Esophagus muscularis mucosa (tissue), 4 donors: ENCODE measurements around the gene UBE4B. TPM values are rescaled to one million over a fixed set of nuclear protein-coding genes. Genes with fewer than 3 reads are reported as not detected.
A peak's percentile ranks its signal among the peaks of the same experiment; 100 is the strongest.

Source experiments
- DNase-seq: peaks from one replicate; pipeline ENCODE4 v3.0.0-alpha.2; 2017; ENCODE audit errors: extremely low spot score
- H3K27ac ChIP-seq, 4 donors: fragments of 200-600 bp; sonication (generic); replicated peaks in 1 of 4; 1 replicate in 3 of 4; 2 replicates in 1 of 4; pipeline ENCODE4 v1.5.1; 2016 to 2019; ENCODE audit warnings: mild to moderate bottlenecking in 1 of 4
- H3K27me3 ChIP-seq, 4 donors: fragments of 200-600 bp; sonication (generic); one replicate each; pipeline versions ENCODE4 v1.5.1 to v1.6.0; 2016 to 2019
- H3K36me3 ChIP-seq, 4 donors: fragments of 200-600 bp; sonication (generic); one replicate each; pipeline ENCODE4 v1.5.1; 2016 to 2019
- H3K4me1 ChIP-seq, 4 donors: fragments of 200-600 bp; sonication (generic); one replicate each; pipeline ENCODE4 v1.5.1; 2016 to 2019
- H3K4me3 ChIP-seq, 4 donors: fragments of 200-600 bp; sonication (generic); 1 replicate in 2 of 4; 2 replicates in 2 of 4; pipeline ENCODE4 v1.5.1; 2016 to 2019; ENCODE audit warnings: mild to moderate bottlenecking in 4 of 4, moderate library complexity in 1 of 4
- H3K9me3 ChIP-seq, 4 donors: fragments of 200-600 bp; sonication (generic); 1 replicate in 3 of 4; 2 replicates in 1 of 4; pipeline ENCODE4 v1.5.1; 2016 to 2019
- EP300 ChIP-seq: sonication (generic); formaldehyde crosslinking; IDR thresholded peaks from one replicate; pipeline ENCODE4 v1.6.1; 2017; ENCODE audit warnings: antibody characterized with exemption
- POLR2A ChIP-seq: fragments of 450-650 bp; IDR thresholded peaks from one replicate; pipeline ENCODE4 v1.6.1; 2017; ENCODE audit warnings: antibody characterized with exemption, moderate library complexity, mild to moderate bottlenecking, low read depth
- POLR2AphosphoS5 ChIP-seq, 2 donors: sonication (generic); formaldehyde crosslinking; IDR thresholded peaks; one replicate each; pipeline ENCODE4 v1.6.1; 2017; ENCODE audit warnings: antibody characterized with exemption in 2 of 2
- WGBS: methylation state at CpG from one replicate; pipeline ENCODE4 v1.1.5; 2018; 5-methylcytosine and 5-hydroxymethylcytosine counted together
- intact Hi-C: fragments of 100-400 bp; cut with DNase I; formaldehyde crosslinking; loops from one replicate; pipeline ENCODE4 v1.15.1; 2023
- total RNA-seq, 4 donors: library from RNA; depleted of rRNA; stranded (reverse); fragments of >200 nt; gene quantifications; one replicate each; pipeline versions ENCODE4 v1.1.0 to v1.2.1, GENCODE V29; 2016
- TF ChIP-seq, protein P1 (sequence below), 3 experiments: fragments of 200-600 bp in 2 of 3; fragments of 450-650 bp in 1 of 3; sonication (generic) in 2 of 3; IDR thresholded peaks; one replicate each; pipeline ENCODE4 v1.5.1; 2017 to 2019; ENCODE audit warnings: antibody characterized with exemption in 3 of 3, mild to moderate bottlenecking in 2 of 3, moderate library complexity in 1 of 3

Gene UBE4B
- total RNA-seq, 4 donors from 2014 or later = 58.6 to 110 (median 85.5) TPM

DNA sequence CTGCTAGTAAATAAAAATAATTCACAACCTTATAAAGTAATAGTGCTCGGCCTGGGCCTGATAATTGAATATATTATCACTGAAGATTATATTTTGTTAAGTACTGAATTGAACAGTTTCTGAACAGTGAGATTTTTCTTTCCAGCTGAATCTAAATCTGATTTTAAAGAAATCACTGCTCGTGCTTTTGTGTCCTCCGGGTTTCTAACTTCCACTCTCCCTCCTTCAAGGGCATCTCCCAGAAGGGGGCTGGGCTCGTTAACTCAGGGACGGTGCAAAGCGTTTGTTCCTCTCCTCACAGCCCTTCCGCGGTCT lies 176.8 kb downstream of the UBE4B start:
- H3K27ac ChIP-seq = peak overlapping the region; percentile 100
- 1% methylated on average over 8 of the region's 8 CpGs for WGBS
- no peaks in the 10 kb centered on the region for H3K9me3 ChIP-seq
- H3K4me1 ChIP-seq = peaks cover 30 to 46% (median 40%) of the 10 kb centered on the region in 4 donors
- no peak for DNase-seq
- no peaks in the 10 kb centered on the region for H3K36me3 ChIP-seq
- no peak for TF ChIP-seq POLR2A
- no peak for TF ChIP-seq EP300
- TF ChIP-seq, protein P1, sequence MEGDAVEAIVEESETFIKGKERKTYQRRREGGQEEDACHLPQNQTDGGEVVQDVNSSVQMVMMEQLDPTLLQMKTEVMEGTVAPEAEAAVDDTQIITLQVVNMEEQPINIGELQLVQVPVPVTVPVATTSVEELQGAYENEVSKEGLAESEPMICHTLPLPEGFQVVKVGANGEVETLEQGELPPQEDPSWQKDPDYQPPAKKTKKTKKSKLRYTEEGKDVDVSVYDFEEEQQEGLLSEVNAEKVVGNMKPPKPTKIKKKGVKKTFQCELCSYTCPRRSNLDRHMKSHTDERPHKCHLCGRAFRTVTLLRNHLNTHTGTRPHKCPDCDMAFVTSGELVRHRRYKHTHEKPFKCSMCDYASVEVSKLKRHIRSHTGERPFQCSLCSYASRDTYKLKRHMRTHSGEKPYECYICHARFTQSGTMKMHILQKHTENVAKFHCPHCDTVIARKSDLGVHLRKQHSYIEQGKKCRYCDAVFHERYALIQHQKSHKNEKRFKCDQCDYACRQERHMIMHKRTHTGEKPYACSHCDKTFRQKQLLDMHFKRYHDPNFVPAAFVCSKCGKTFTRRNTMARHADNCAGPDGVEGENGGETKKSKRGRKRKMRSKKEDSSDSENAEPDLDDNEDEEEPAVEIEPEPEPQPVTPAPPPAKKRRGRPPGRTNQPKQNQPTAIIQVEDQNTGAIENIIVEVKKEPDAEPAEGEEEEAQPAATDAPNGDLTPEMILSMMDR (IDR thresholded peaks at IDR 0.05) = no peak
- TF ChIP-seq POLR2AphosphoS5 (IDR thresholded peaks at IDR 0.05) = no peak
- no peaks in the 10 kb centered on the region for H3K27me3 ChIP-seq
- intact Hi-C loops = loop anchor here (5.0 kb wide), 1 partner anchor 128 kb away; no protein-coding TSS in a partner anchor
- peak overlapping the region; percentile 95 to 100 (median 98) for H3K4me3 ChIP-seq

DNA sequence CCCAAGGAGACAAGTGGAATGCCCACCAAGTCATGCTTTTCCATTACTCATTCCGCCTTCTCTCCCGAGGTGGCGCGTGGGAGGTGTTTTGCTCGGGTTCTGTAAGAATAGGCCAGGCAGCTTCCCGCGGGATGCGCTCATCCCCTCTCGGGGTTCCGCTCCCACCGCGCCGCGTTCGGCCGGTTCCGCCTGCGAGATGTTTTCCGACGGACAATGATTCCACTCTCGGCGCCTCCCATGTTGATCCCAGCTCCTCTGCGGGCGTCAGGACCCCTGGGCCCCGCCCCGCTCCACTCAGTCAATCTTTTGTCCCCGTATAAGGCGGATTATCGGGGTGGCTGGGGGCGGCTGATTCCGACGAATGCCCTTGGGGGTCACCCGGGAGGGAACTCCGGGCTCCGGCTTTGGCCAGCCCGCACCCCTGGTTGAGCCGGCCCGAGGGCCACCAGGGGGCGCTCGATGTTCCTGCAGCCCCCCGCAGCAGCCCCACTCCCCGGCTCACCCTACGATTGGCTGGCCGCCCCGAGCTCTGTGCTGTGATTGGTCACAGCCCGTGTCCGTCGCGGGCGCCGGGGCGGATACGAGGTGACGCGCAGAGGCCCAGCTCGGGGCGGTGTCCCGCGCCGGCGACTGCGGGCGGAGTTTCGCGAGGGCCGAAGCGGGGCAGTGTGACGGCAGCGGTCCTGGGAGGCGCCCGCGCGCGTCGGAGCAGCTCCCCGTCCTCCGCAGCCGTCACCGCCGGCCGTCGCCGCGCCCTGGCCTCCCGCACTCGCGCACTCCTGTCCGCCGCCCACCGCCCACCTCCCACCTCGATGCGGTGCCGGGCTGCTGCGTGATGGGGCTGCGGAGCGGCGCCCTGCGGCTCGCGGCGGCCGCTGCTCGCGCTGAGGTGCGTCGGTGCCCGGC lies 177.4 kb downstream of the UBE4B start, which contains the start of gene KIF1B:
KIF1B (plus strand) TSS at position 666 of the 906 bp plus-strand sequence. CDS start 21,759 bp downstream, outside the sequence.
- TF ChIP-seq, protein P1 (IDR thresholded peaks at IDR 0.05) = peak; percentile 98 to 99 (median 99)
- TF ChIP-seq POLR2AphosphoS5 (IDR thresholded peaks at IDR 0.05) (peak; percentile 93 to 97), POLR2A (peak; percentile 93), EP300 (no peak)
- Histone ChIP-seq H3K4me1 (peaks cover 31 to 50% (median 45%) of the 10 kb centered on the region in 4 donors), H3K27me3 (no peaks in the 10 kb centered on the region), H3K4me3 (peak within 1 kb of the TSS; percentile 95 to 100 (median 98)), H3K9me3 (no peaks in the 10 kb centered on the region), H3K27ac (peak within 1 kb of the TSS; percentile 100), H3K36me3 (no peaks in the 10 kb centered on the region)
- peak; percentile 99 for DNase-seq
- under 1% methylated on average over 37 of the region's 107 CpGs for WGBS
- intact Hi-C loops = loop anchor here (5.0 to 10.0 kb wide), 3 partner anchors 42 to 127 kb away; no protein-coding TSS in a partner anchor

DNA sequence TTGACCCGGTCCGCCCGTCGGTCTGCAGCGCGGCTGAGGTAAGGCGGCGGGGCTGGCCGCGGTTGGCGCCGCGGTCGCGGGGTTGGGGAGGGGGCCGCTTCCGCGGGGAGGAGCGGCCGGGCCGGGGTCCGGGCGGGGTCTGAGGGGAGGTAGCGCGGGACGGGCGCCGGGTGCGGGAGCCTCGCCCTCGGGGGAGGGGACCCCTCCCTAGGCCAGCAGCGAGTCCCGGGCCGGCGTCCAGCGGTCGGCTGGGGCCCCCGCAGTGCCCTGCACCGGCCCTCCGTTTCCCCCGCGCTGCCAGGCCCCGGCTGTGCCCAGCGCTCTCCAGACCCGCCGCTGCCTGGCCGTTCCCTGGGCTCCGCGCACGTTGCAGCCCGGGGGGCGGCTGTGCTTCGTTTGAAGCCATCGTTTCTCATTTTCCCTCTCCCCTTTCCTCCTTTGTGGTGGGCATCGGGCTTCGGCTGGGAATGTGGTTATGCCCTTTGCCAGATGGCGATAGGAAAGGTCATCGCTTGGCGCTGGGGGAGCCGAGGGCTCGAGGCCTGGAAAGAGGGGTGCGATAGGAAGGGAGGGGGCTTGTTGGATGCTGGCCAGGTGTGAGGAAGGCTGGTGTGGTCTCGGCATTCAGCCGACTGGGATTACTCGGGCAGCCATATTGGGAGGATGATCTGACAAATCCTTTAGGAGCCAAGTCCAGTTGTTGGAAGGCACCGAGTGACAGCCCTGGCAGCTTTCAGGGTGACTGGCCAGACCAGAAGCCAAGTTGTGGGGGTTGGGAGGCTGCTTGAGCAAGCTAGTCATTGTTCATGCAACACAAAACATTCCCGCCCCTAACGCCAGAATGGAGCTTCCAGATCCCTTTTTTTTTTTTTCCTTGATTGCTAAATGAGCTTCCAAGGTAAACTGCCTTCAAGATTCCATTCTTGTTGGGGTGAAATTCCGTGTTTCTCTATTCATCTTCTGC lies 178.4 kb downstream of the UBE4B start:
- TF ChIP-seq POLR2AphosphoS5 (IDR thresholded peaks at IDR 0.05) (peak; percentile 89 to 92), EP300 (no peak)
- TF ChIP-seq, protein P1 (IDR thresholded peaks at IDR 0.05) = peak in 1 of 3 experiments; percentile 3
- WGBS = under 1% methylated on average over 38 of the region's 69 CpGs
- Histone ChIP-seq H3K4me3 (peak overlapping the region; percentile 95 to 100 (median 98)), H3K9me3 (no peaks in the 10 kb centered on the region), H3K27ac (peak overlapping the region; percentile 100), H3K36me3 (no peaks in the 10 kb centered on the region), H3K4me1 (peaks cover 40 to 60% (median 54%) of the 10 kb centered on the region in 4 donors), H3K27me3 (no peaks in the 10 kb centered on the region)
- peak; percentile 97 for DNase-seq
- intact Hi-C loops = loop anchor here (5.0 to 10.0 kb wide), 2 partner anchors 41 to 74 kb away; no protein-coding TSS in a partner anchor

DNA sequence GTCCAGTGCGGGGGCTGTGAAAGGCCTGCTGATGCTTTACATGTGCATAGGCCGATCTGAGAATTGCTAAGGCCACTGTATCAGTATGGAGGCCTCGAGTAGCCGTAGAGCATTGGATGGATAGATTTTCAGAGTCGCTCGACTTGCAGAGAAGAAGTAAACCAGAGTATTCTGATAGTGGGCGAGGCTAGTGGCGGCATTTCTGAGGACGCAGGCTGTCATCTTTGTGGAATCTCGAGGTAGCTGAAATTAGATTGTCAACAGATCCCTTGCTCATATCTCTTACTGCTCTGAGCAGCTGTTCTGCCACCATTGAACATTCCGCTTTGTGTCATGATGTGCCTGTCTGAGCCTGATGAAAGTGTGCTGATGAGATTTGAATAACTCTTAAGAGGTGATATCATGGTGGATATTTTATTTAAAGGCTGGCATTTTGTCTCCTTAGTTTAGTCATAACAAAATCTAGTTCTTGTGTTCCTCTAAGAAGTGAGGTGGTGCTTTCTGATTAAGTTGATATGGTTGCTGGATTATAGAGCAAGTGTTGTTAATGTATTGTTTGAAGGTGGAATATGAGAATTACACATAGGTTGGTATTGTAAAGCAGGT lies 179.2 kb downstream of the UBE4B start:
- DNase-seq = no peak
- Histone ChIP-seq H3K9me3 (no peaks in the 10 kb centered on the region), H3K27ac (peak overlapping the region; percentile 100), H3K4me3 (peak overlapping the region; percentile 95 to 100 (median 98)), H3K4me1 (peaks cover 47 to 68% (median 62%) of the 10 kb centered on the region in 4 donors), H3K36me3 (no peaks in the 10 kb centered on the region), H3K27me3 (no peaks in the 10 kb centered on the region)
- 37% methylated on average over 10 of the region's 11 CpGs for WGBS
- intact Hi-C loops = loop anchor here (5.0 to 10.0 kb wide), 2 partner anchors 40 to 73 kb away; no protein-coding TSS in a partner anchor
- TF ChIP-seq, protein P1 (IDR thresholded peaks at IDR 0.05) = no peak
- TF ChIP-seq POLR2AphosphoS5 (IDR thresholded peaks at IDR 0.05) (no peak), POLR2A (no peak), EP300 (no peak)
